IMR-90 (cell line): Measurements from ENCODE around the gene TENM4. TPM values are rescaled to one million over a fixed set of nuclear protein-coding genes. Genes with fewer than 3 reads are reported as not detected.

Experiments used
- ATAC-seq: fragments of 200-7000 bp; cut with Tn5 transposase; 2 replicates; pipeline ENCODE4 v1.9.1; 2020; ENCODE audit warnings: low read depth, mild to moderate bottlenecking, moderate library complexity
- BruUV-seq: library from RNA; stranded (reverse); fragments of 400-500 nt; replicated peaks from 2 replicates; lab custom pipeline; 2021; lab: Mats Ljungman, UMichigan
- CTCF ChIA-PET: fragments of 300-600 bp; formaldehyde crosslinking; extraction: SDS; loops from one replicate; lab custom pipeline; 2021; ENCODE audit warnings: antibody characterized with exemption; lab: Yijun Ruan, JAX
- POLR2A ChIA-PET: fragments of 300-600 bp; sonication (Branson Sonifier 250); formaldehyde crosslinking; loops from one replicate; lab custom pipeline; 2022; ENCODE audit warnings: antibody characterized with exemption; ENCODE audit not compliant: unreplicated experiment; lab: Charles Lee
- DNase-seq: peaks from one replicate; pipeline ENCODE4 v3.0.0; 2013
- H2AFZ ChIP-seq: replicated peaks from 2 replicates; pipeline ENCODE3; 2013; ENCODE audit warnings: low read length, mild to moderate bottlenecking; ENCODE audit not compliant: poor library complexity
- H2AK5ac ChIP-seq: 2 replicates; pipeline ENCODE4 v1.6.1; 2013; ENCODE audit warnings: low read depth, low read length, inconsistent platforms
- H2AK9ac ChIP-seq: replicated peaks from 2 replicates; pipeline ENCODE3; 2013; ENCODE audit warnings: mild to moderate bottlenecking, low read depth, low read length, moderate library complexity; ENCODE audit not compliant: poor library complexity
- H2BK120ac ChIP-seq: 2 replicates; pipeline ENCODE4 v1.6.1; 2013; ENCODE audit warnings: low read depth, low read length, inconsistent platforms
- H2BK15ac ChIP-seq: 3 replicates; pipeline ENCODE4 v1.6.1; 2013; ENCODE audit warnings: low read depth, low read length, inconsistent platforms
- H2BK20ac ChIP-seq: 2 replicates; pipeline ENCODE4 v1.6.1; 2013; ENCODE audit warnings: low read depth, mild to moderate bottlenecking, inconsistent platforms, low read length, moderate library complexity
- H2BK5ac ChIP-seq: 2 replicates; pipeline ENCODE4 v1.6.1; 2013; ENCODE audit warnings: mild to moderate bottlenecking, low read depth, low read length, inconsistent platforms; ENCODE audit not compliant: poor library complexity, severe bottlenecking
- H3K14ac ChIP-seq: replicated peaks from 2 replicates; pipeline ENCODE4 v1.6.1; 2013; ENCODE audit warnings: low read depth, low read length, inconsistent platforms
- H3K18ac ChIP-seq: 2 replicates; pipeline ENCODE4 v1.6.1; 2013; ENCODE audit warnings: low read depth, low read length, control low read depth
- H3K23ac ChIP-seq: 2 replicates; pipeline ENCODE4 v1.6.1; 2013; ENCODE audit warnings: low read depth, low read length, inconsistent platforms
- H3K27ac ChIP-seq: 2 replicates; pipeline ENCODE4 v1.5.1; 2013; ENCODE audit warnings: mild to moderate bottlenecking, control low read depth, low read length; ENCODE audit not compliant: insufficient read depth
- H3K27me3 ChIP-seq: 2 replicates; pipeline ENCODE4 v1.6.1; 2013; ENCODE audit warnings: low read length; ENCODE audit not compliant: control insufficient read depth, insufficient read depth
- H3K36me3 ChIP-seq: 2 replicates; pipeline ENCODE4 v1.6.1; 2013; ENCODE audit warnings: low read length, mixed read lengths; ENCODE audit not compliant: control insufficient read depth, insufficient read depth
- H3K4ac ChIP-seq: 2 replicates; pipeline ENCODE4 v1.6.1; 2013; ENCODE audit warnings: low read depth, low read length, inconsistent platforms
- H3K4me1 ChIP-seq: 2 replicates; pipeline ENCODE4 v1.6.1; 2013; ENCODE audit warnings: low read length, mixed read lengths; ENCODE audit not compliant: control insufficient read depth, insufficient read depth
- H3K4me2 ChIP-seq: 2 replicates; pipeline ENCODE4 v1.6.1; 2013; ENCODE audit warnings: low read depth, mild to moderate bottlenecking, control low read depth, low read length, moderate library complexity
- H3K4me3 ChIP-seq: 2 replicates; pipeline ENCODE4 v1.5.1; 2013; ENCODE audit warnings: low read depth, mild to moderate bottlenecking, control low read depth, low read length, moderate library complexity; ENCODE audit not compliant: insufficient read depth
- H3K56ac ChIP-seq: 2 replicates; pipeline ENCODE4 v1.6.1; 2013; ENCODE audit warnings: low read length, inconsistent platforms; ENCODE audit not compliant: insufficient read depth; ENCODE audit errors: extremely low read depth
- H3K79me1 ChIP-seq, 2 experiments: 2 replicates each; pipeline ENCODE4 v1.6.1; 2013; ENCODE audit warnings: low read length in 2 of 2, inconsistent platforms in 1 of 2, low read depth in 1 of 2
- H3K9ac ChIP-seq: 2 replicates; pipeline ENCODE4 v1.6.1; 2013; ENCODE audit warnings: low read depth, low read length, control low read depth
- H3K9me1 ChIP-seq: 2 replicates; pipeline ENCODE4 v1.6.1; 2013; ENCODE audit warnings: low read length, inconsistent platforms; ENCODE audit not compliant: insufficient read depth
- H3K9me3 ChIP-seq: 2 replicates; pipeline ENCODE4 v1.6.1; 2013; ENCODE audit warnings: low read length; ENCODE audit not compliant: control insufficient read depth, insufficient read depth
- H4K20me1 ChIP-seq: 2 replicates; pipeline ENCODE4 v1.6.1; 2013; ENCODE audit warnings: low read length, inconsistent platforms; ENCODE audit not compliant: insufficient read depth
- H4K5ac ChIP-seq: 2 replicates; pipeline ENCODE4 v1.6.1; 2013; ENCODE audit warnings: mild to moderate bottlenecking, low read depth, low read length, control low read depth
- H4K8ac ChIP-seq, 2 experiments: 2 replicates each; pipeline ENCODE4 v1.6.1; 2013; ENCODE audit warnings: low read depth in 2 of 2, low read length in 2 of 2, control low read depth in 1 of 2, inconsistent platforms in 1 of 2
- H4K91ac ChIP-seq: 2 replicates; pipeline ENCODE4 v1.6.1; 2013; ENCODE audit warnings: low read depth, low read length, inconsistent platforms; ENCODE audit not compliant: insufficient read depth
- BHLHE40 ChIP-seq: fragments of 150-350 bp; IDR thresholded peaks from 2 replicates; pipeline ENCODE4 v1.6.1; 2016; ENCODE audit warnings: mild to moderate bottlenecking, low read depth, low read length
- CEBPB ChIP-seq: IDR thresholded peaks from 2 replicates; pipeline ENCODE4 v1.6.1; 2012; ENCODE audit warnings: low read depth, low read length, improper control_type of control experiment
- CHD1 ChIP-seq: IDR thresholded peaks from 2 replicates; pipeline ENCODE4 v1.6.1; 2012; ENCODE audit warnings: low read depth, low read length, improper control_type of control experiment
- CTCF ChIP-seq: conservative IDR thresholded peaks from 2 replicates; pipeline ENCODE4 v1.5.1; 2012; ENCODE audit warnings: mild to moderate bottlenecking, low read depth, low read length, improper control_type of control experiment
- ELK1 ChIP-seq: fragments of 150-350 bp; IDR thresholded peaks from 2 replicates; pipeline ENCODE4 v1.6.1; 2016; ENCODE audit warnings: low read depth, mild to moderate bottlenecking, low read length, moderate library complexity, borderline replicate concordance
- FOS ChIP-seq: fragments of 150-350 bp; IDR thresholded peaks from 2 replicates; pipeline ENCODE4 v1.6.1; 2016; ENCODE audit warnings: low read depth, low read length
- MAFK ChIP-seq: IDR thresholded peaks from 2 replicates; pipeline ENCODE4 v1.6.1; 2012; ENCODE audit warnings: low read depth, low read length, improper control_type of control experiment
- MAZ ChIP-seq: IDR thresholded peaks from 2 replicates; pipeline ENCODE4 v1.6.1; 2012; ENCODE audit warnings: low read depth, mild to moderate bottlenecking, low read length, improper control_type of control experiment, moderate library complexity, borderline replicate concordance
- MXI1 ChIP-seq: IDR thresholded peaks from 2 replicates; pipeline ENCODE4 v1.6.1; 2012; ENCODE audit warnings: low read depth, mild to moderate bottlenecking, low read length, moderate library complexity, borderline replicate concordance
- NFE2L2 ChIP-seq: fragments of 150-350 bp; IDR thresholded peaks from 2 replicates; pipeline ENCODE4 v1.6.1; 2016; ENCODE audit warnings: low read depth, mild to moderate bottlenecking, low read length
- POLR2A ChIP-seq: IDR thresholded peaks from 2 replicates; pipeline ENCODE4 v1.6.1; 2012; ENCODE audit warnings: mild to moderate bottlenecking, low read depth, low read length
- RAD21 ChIP-seq: IDR thresholded peaks from 2 replicates; pipeline ENCODE4 v1.6.1; 2012; ENCODE audit warnings: low read length, improper control_type of control experiment
- RCOR1 ChIP-seq: IDR thresholded peaks from 2 replicates; pipeline ENCODE4 v1.6.1; 2012; ENCODE audit warnings: mild to moderate bottlenecking, low read length, improper control_type of control experiment; ENCODE audit not compliant: insufficient replicate concordance
- RFX5 ChIP-seq: IDR thresholded peaks from 2 replicates; pipeline ENCODE4 v1.8.0; 2012; ENCODE audit warnings: low read depth, mild to moderate bottlenecking, low read length, moderate library complexity
- SMC3 ChIP-seq: fragments of 150-350 bp; IDR thresholded peaks from 2 replicates; pipeline ENCODE4 v1.6.1; 2016; ENCODE audit warnings: low read depth, mild to moderate bottlenecking, antibody characterized with exemption, low read length, moderate library complexity
- USF2 ChIP-seq: fragments of 150-350 bp; IDR thresholded peaks from 2 replicates; pipeline ENCODE4 v1.6.1; 2017; ENCODE audit warnings: mild to moderate bottlenecking, antibody characterized with exemption, low read length, low read depth
- WGBS, 2 experiments: methylation state at CpG; one replicate each; pipeline versions ENCODE4 v1.1.5 to v1.1.7; 2013; ENCODE audit warnings: missing lambda C conversion rate in 2 of 2; ENCODE audit not compliant: insufficient read length in 1 of 2; ENCODE audit errors: extremely low coverage in 2 of 2; 5-methylcytosine and 5-hydroxymethylcytosine counted together
- dilution Hi-C: fragments of 300-500 bp; cut with HindIII; formaldehyde crosslinking; loops from one replicate; pipeline ENCODE4 v1.14.3; 2018; ENCODE audit warnings: low sequenced_read_pairs; ENCODE audit not compliant: unreplicated experiment
- in situ Hi-C: fragments of 300-500 bp; cut with MboI; formaldehyde crosslinking; loops from 3 replicates; pipeline ENCODE4 v1.14.3; 2019; ENCODE audit warnings: low sequenced_read_pairs, inconsistent platforms, mixed read lengths
- intact Hi-C: fragments of 100-400 bp; cut with micrococcal nuclease; formaldehyde crosslinking; loops from 2 replicates; pipeline ENCODE4 v1.10.0; 2022
- polyA plus RNA-seq, 3 experiments: library from polyadenylated mRNA; depleted of rRNA; stranded (reverse); fragments of >200 nt; gene quantifications; 2 replicates each; pipeline ENCODE4 v1.2.3, GENCODE V29; 2012; ENCODE audit warnings: low replicate concordance in 1 of 3
- total RNA-seq: library from RNA; depleted of rRNA; stranded (reverse); fragments of >200 nt; gene quantifications from 2 replicates; pipeline ENCODE4 v1.2.3, GENCODE V29; 2012

TENM4 gene
- total and polyA plus RNA-seq, 2 of the 4 experiments (the other 2 are of a cell fraction): 7.4 to 9.0 TPM

- Histone ChIP-seq H3K9me3 (no peaks in the 10 kb centered on the region), H2AK5ac (no peak overlapping the region), H2AK9ac (no peak overlapping the region), H2BK5ac (no peak overlapping the region), H3K18ac (no peak overlapping the region), H3K9me1 (no peaks in the 10 kb centered on the region), H3K56ac (no peak overlapping the region), H3K79me1 (no peaks in the 10 kb centered on the region), H4K91ac (no peak overlapping the region), H2AFZ (no peak overlapping the region), H4K8ac (no peak overlapping the region), H4K5ac (no peak overlapping the region), H3K4ac (no peak overlapping the region), H3K4me3 (no peak overlapping the region), H3K4me1 (no peaks in the 10 kb centered on the region), H3K27ac (no peak overlapping the region), H3K36me3 (no peaks in the 10 kb centered on the region), H3K27me3 (0 out of 2 replicates have a peak, but pooled peaks cover 3% of the 10 kb centered on the region), H3K4me2 (no peak overlapping the region), H2BK120ac (no peak overlapping the region), H3K9ac (no peak overlapping the region), H3K23ac (no peak overlapping the region), H3K14ac (no peak overlapping the region), H2BK15ac (no peak overlapping the region), H2BK20ac (no peak overlapping the region), H4K20me1 (no peaks in the 10 kb centered on the region)
- dilution Hi-C loops (no loop called here), intact Hi-C loops (no loop called here), in situ Hi-C loops (no loop called here)
- DNase-seq (peak; percentile 6), ATAC-seq (no peak)
- WGBS, 2 experiments: no CpG with 5 or more reads among the region's 1 CpG
- POLR2A ChIA-PET: interaction anchor here (0.6 kb wide), 1 partner anchor 163 kb away, joined by 3 read pairs; no protein-coding TSS in a partner anchor
- BruUV-seq: no TSS peak
- TF ChIP-seq CHD1 (no peak), RFX5 (no peak), POLR2A (no peak), CEBPB (no peak), CTCF (peak; percentile 29), RCOR1 (no peak), RAD21 (peak; percentile 27), USF2 (no peak), ELK1 (no peak), FOS (no peak), MXI1 (no peak), MAFK (no peak), NFE2L2 (no peak), MAZ (no peak), SMC3 (no peak), BHLHE40 (no peak)
- CTCF ChIA-PET: interaction anchor here (0.6 to 1.5 kb wide), 4 partner anchors 8 to 271 kb away, joined by 3 to 6 read pairs (median 4); no protein-coding TSS in a partner anchor
Measured at GRCh38 chr11:78916759-78917158, 524.1 kb downstream of the TENM4 start.
